Fibroblast of skin of right quadriceps (primary cell): Measurements from ENCODE around the gene POLDIP3.

Source experiments
- DNase-seq: peaks from one replicate; pipeline ENCODE4 v3.0.0-alpha.2; 2013

Gene POLDIP3

GRCh38 chr22:42614312-42615091, at the start of gene POLDIP3:
Gene POLDIP3 (minus strand): TSS chr22:42614883. CDS start chr22:42614857, 26 bp downstream.
- DNase-seq = peak; percentile 98

GRCh38 chr22:42661985-42662831, 47.5 kb upstream of the POLDIP3 start:
- peak; percentile 70 for DNase-seq

- DNase-seq = no peak
Observed at GRCh38 chr22:42656578-42656977, 41.9 kb upstream of the POLDIP3 start.

GRCh38 chr22:42655693-42656092, 41.0 kb upstream of the POLDIP3 start:
- DNase-seq = no peak

GRCh38 chr22:42654436-42655073, 39.9 kb upstream of the POLDIP3 start:
- DNase-seq = no peak

GRCh38 chr22:42653999-42654398, 39.3 kb upstream of the POLDIP3 start:
- DNase-seq = no peak

GRCh38 chr22:42651134-42651533, 36.5 kb upstream of the POLDIP3 start:
- DNase-seq = peak; percentile 20

- peak; percentile 88 for DNase-seq
Observed at GRCh38 chr22:42649246-42650099, 34.8 kb upstream of the POLDIP3 start, which contains the start of gene CYB5R3. Gene CYB5R3 (minus strand): TSS chr22:42649392. CDS start chr22:42649315, 77 bp downstream.

- DNase-seq = peak; percentile 20
Observed at GRCh38 chr22:42648368-42649245, 33.9 kb upstream of the POLDIP3 start.

GRCh38 chr22:42648017-42648367, 33.3 kb upstream of the POLDIP3 start:
- DNase-seq = no peak

- DNase-seq = no peak
Observed at GRCh38 chr22:42646569-42647525, 32.2 kb upstream of the POLDIP3 start.

- DNase-seq = no peak
Observed at GRCh38 chr22:42645938-42646568, 31.4 kb upstream of the POLDIP3 start.

GRCh38 chr22:42645341-42645937, 30.8 kb upstream of the POLDIP3 start:
- no peak for DNase-seq

- DNase-seq = peak; percentile 20
Observed at GRCh38 chr22:42644422-42645340, 30.0 kb upstream of the POLDIP3 start.

- DNase-seq = no peak
Observed at GRCh38 chr22:42643634-42644421, 29.1 kb upstream of the POLDIP3 start.

GRCh38 chr22:42642806-42643633, 28.3 kb upstream of the POLDIP3 start:
- no peak for DNase-seq
